A549 (cell line): ENCODE results near the gene LBHD2. TPM values are rescaled to one million over a fixed set of nuclear protein-coding genes. Genes with fewer than 3 reads are reported as not detected.

Source experiments
- ATAC-seq, 2 experiments: fragments of 200-7000 bp in 1 of 2; fragments of >200 bp in 1 of 2; cut with Nextera tagmentation in 1 of 2; cut with Tn5 transposase in 1 of 2; 3 replicates each; pipeline versions ENCODE4 v1.8.0 to v1.9.1; 2018 to 2020; ENCODE audit warnings: mild to moderate bottlenecking in 1 of 2, moderate library complexity in 1 of 2
- CTCF ChIA-PET: fragments of 300-600 bp; sonication (Branson Sonifier 250); formaldehyde crosslinking; extraction: SDS; loops from one replicate; lab custom pipeline; 2021; ENCODE audit warnings: antibody characterized with exemption, inconsistent platforms; lab: Yijun Ruan, JAX
- POLR2A ChIA-PET: fragments of 350-600 bp; formaldehyde crosslinking; extraction: SDS; loops from one replicate; lab custom pipeline; 2021; ENCODE audit warnings: antibody characterized with exemption, inconsistent platforms; lab: Yijun Ruan, JAX
- DNase-seq, 2 experiments: peaks; one replicate each; pipeline versions ENCODE4 v3.0.0 to v3.0.0-alpha.2; 2011 to 2016; ENCODE audit warnings: low read depth in 1 of 2, low spot score in 1 of 2
- FAIRE-seq: peaks from 2 replicates; lab custom pipeline; 2011; peaks lifted over from hg19 to GRCh38; lab: Jason Lieb, UNC
- H3K27ac ChIP-seq, 2 experiments: fragments of >200 bp; sonication (Bioruptor Twin); formaldehyde crosslinking; 3 replicates each; pipeline ENCODE4 v1.5.1; 2016 to 2017
- H3K4me1 ChIP-seq: fragments of >200 bp; sonication (Bioruptor Twin); formaldehyde crosslinking; 3 replicates; pipeline ENCODE4 v1.6.1; 2016
- H3K4me2 ChIP-seq: fragments of >200 bp; sonication (Bioruptor Twin); formaldehyde crosslinking; 3 replicates; pipeline ENCODE4 v1.6.1; 2016
- H3K4me3 ChIP-seq: fragments of >200 bp; sonication (Bioruptor Twin); formaldehyde crosslinking; 3 replicates; pipeline ENCODE4 v1.5.1; 2016
- H3K9me3 ChIP-seq: fragments of >200 bp; sonication (Bioruptor Twin); formaldehyde crosslinking; 3 replicates; pipeline ENCODE4 v1.6.1; 2016
- BCL3 ChIP-seq: fragments of >200 bp; sonication (Bioruptor Twin); formaldehyde crosslinking; IDR thresholded peaks from 3 replicates; pipeline ENCODE4 v1.6.1; 2016
- EHMT2 ChIP-seq: fragments of 200-600 bp; sonication (generic); IDR thresholded peaks from 2 replicates; pipeline ENCODE4 v1.6.1; 2016; ENCODE audit warnings: antibody characterized with exemption, low read depth, mild to moderate bottlenecking, moderate library complexity
- ELK1 ChIP-seq: fragments of 150-350 bp; IDR thresholded peaks from 2 replicates; pipeline ENCODE4 v1.6.1; 2014; ENCODE audit warnings: low read depth, mild to moderate bottlenecking, low read length
- HOXB5 ChIP-seq: fragments of 250-450 bp; sonication (Bioruptor Pico); IDR thresholded peaks from 2 replicates; pipeline ENCODE4 v1.5.0; 2020; ENCODE audit warnings: mild to moderate bottlenecking, moderate library complexity
- JUNB ChIP-seq: fragments of >200 bp; sonication (Bioruptor Twin); formaldehyde crosslinking; IDR thresholded peaks from 2 replicates; pipeline ENCODE4 v1.6.1; 2016
- NFE2L2 ChIP-seq: fragments of 150-350 bp; conservative IDR thresholded peaks from 2 replicates; pipeline ENCODE4 v1.6.1; 2014; ENCODE audit warnings: low read length
- PBX3 ChIP-seq: IDR thresholded peaks from 2 replicates; pipeline ENCODE4 v1.6.1; 2012
- POLR2A ChIP-seq: IDR thresholded peaks from 2 replicates; pipeline ENCODE4 v1.6.1; 2012; ENCODE audit warnings: mild to moderate bottlenecking, low read length
- REST ChIP-seq: fragments of 200-600 bp; sonication (generic); IDR thresholded peaks from 2 replicates; pipeline ENCODE4 v1.6.1; 2016; ENCODE audit warnings: antibody characterized with exemption, mild to moderate bottlenecking, moderate library complexity
- RFX5 ChIP-seq: fragments of 450-650 bp; IDR thresholded peaks from 2 replicates; pipeline ENCODE4 v1.7.1; 2014; ENCODE audit warnings: antibody characterized with exemption, mild to moderate bottlenecking, moderate library complexity
- USF2 ChIP-seq: fragments of 450-650 bp; IDR thresholded peaks from 2 replicates; pipeline ENCODE4 v1.6.1; 2014; ENCODE audit warnings: antibody characterized with exemption
- ZNF302 ChIP-seq: fragments of 250-450 bp; sonication (Bioruptor Pico); IDR thresholded peaks from 2 replicates; pipeline ENCODE4 v1.9.0; 2021; ENCODE audit warnings: inconsistent platforms, mild to moderate bottlenecking, moderate library complexity
- ZSCAN20 ChIP-seq: fragments of 250-450 bp; sonication (Bioruptor Pico); IDR thresholded peaks from 2 replicates; pipeline ENCODE4 v1.8.0; 2022; ENCODE audit warnings: mild to moderate bottlenecking, moderate library complexity
- WGBS: methylation state at CpG from one replicate; pipeline ENCODE4 v1.1.6; 2017; ENCODE audit errors: missing lambda C conversion rate; 5-methylcytosine and 5-hydroxymethylcytosine counted together
- polyA plus RNA-seq, 4 experiments: library from polyadenylated mRNA; depleted of rRNA in 3 of 4; stranded (reverse); fragments of >200 nt; fragmentation: RNase III in 1 of 4; extraction: RNeasy Plus Mini Kit Qiagen cat#74134 plus additional on column Dnase treatment in 1 of 4; gene quantifications; 2 replicates in 3 of 4; 3 replicates in 1 of 4; pipeline ENCODE4 v1.2.3, GENCODE V29; 2011 to 2017

Gene LBHD2
- polyA plus RNA-seq, 2 of the 4 experiments (the other 2 are of a cell fraction): not detected

GRCh38 chr14:103086771-103087342 is 2.8 kb downstream of the LBHD2 start:
- POLR2A ChIA-PET: interaction anchor here (0.8 kb wide), 1 partner anchor 17 kb away, joined by 3 read pairs; no protein-coding TSS in a partner anchor

GRCh38 chr14:103087343-103087835 is 3.4 kb downstream of the LBHD2 start:
- peaks cover 14% of the 10 kb centered on the region for H3K4me1 ChIP-seq
- H3K9me3 ChIP-seq: no peaks in the 10 kb centered on the region
- no peak overlapping the region for H3K4me2 ChIP-seq
- DNase-seq (no peak), FAIRE-seq (no peak), ATAC-seq (no peak)
- H3K4me3 ChIP-seq: no peak overlapping the region
- no peak for TF ChIP-seq REST
- TF ChIP-seq NFE2L2: no peak
- TF ChIP-seq ELK1: no peak
- TF ChIP-seq BCL3: no peak
- no peak for TF ChIP-seq USF2
- no peak for TF ChIP-seq POLR2A
- TF ChIP-seq ZNF302 (CRISPR knock-in tag): no peak
- TF ChIP-seq ZSCAN20 (CRISPR knock-in tag): no peak
- TF ChIP-seq HOXB5 (CRISPR knock-in tag): no peak
- ChIA-PET POLR2A (no interaction called here), CTCF (interaction anchor here (1.0 to 8.5 kb wide), 7 partner anchors 9 to 205 kb away, joined by 3 to 97 read pairs (median 9); partner anchors contain the start of gene TNFAIP2)
- no peak overlapping the region; a peak in 1 of 6 replicates for H3K27ac ChIP-seq
- 71% methylated on average over 12 of the region's 13 CpGs for whole genome bisulfite sequencing

More at GRCh38 chr14:103086771-103087342, 2.8 kb downstream of the LBHD2 start:
- no peak overlapping the region for H3K4me2 ChIP-seq
- 67% methylated on average over 8 of the region's 8 CpGs for WGBS
- H3K9me3 ChIP-seq: no peaks in the 10 kb centered on the region
- FAIRE-seq (no peak), ATAC-seq (no peak), DNase-seq (no peak)
- H3K27ac ChIP-seq: no peak overlapping the region; a peak in 1 of 6 replicates
- peaks cover 11% of the 10 kb centered on the region for H3K4me1 ChIP-seq
- TF ChIP-seq ZSCAN20 (CRISPR knock-in tag) (no peak), EHMT2 (no peak), REST (no peak), JUNB (no peak), PBX3 (no peak), RFX5 (no peak)
- CTCF ChIA-PET: interaction anchor here (0.6 to 8.5 kb wide), 9 partner anchors 9 to 206 kb away, joined by 3 to 97 read pairs (median 5); partner anchors contain the start of gene TNFAIP2
- H3K4me3 ChIP-seq: no peak overlapping the region
